H1 (cell line): ENCODE data around the gene PTPRT. TPM values are rescaled to one million over a fixed set of nuclear protein-coding genes. Genes with fewer than 3 reads are reported as not detected.

Experiments
- CTCF ChIA-PET: fragments of 300-600 bp; sonication (Branson Sonifier 250); formaldehyde crosslinking; loops from one replicate; lab custom pipeline; 2021; ENCODE audit not compliant: partially characterized antibody; lab: Charles Lee
- POLR2A ChIA-PET: fragments of 300-600 bp; sonication (Branson Sonifier 250); formaldehyde crosslinking; loops from one replicate; lab custom pipeline; 2021; ENCODE audit warnings: inconsistent platforms; ENCODE audit not compliant: partially characterized antibody; lab: Charles Lee
- DNase-seq, 2 experiments: peaks; one replicate each; pipeline versions ENCODE4 v3.0.0 to v3.0.0-alpha.2; 2010 to 2022; ENCODE audit warnings: low spot score in 2 of 2, low read depth in 1 of 2, mixed read lengths in 1 of 2
- FAIRE-seq: peaks from 2 replicates; lab custom pipeline; 2011; peaks lifted over from hg19 to GRCh38; lab: Jason Lieb, UNC
- H2AFZ ChIP-seq: 2 replicates; pipeline ENCODE4 v1.8.1; 2012; ENCODE audit warnings: low read length, inconsistent platforms
- H2AK5ac ChIP-seq: 2 replicates; pipeline ENCODE4 v1.6.1; 2013; ENCODE audit warnings: low read depth, low read length
- H2BK120ac ChIP-seq: replicated peaks from 2 replicates; pipeline ENCODE3; 2013; ENCODE audit warnings: low read depth, low read length, inconsistent platforms
- H2BK12ac ChIP-seq: 2 replicates; pipeline ENCODE4 v1.6.1; 2013; ENCODE audit warnings: low read depth, low read length
- H2BK15ac ChIP-seq: 2 replicates; pipeline ENCODE4 v1.6.1; 2013; ENCODE audit warnings: low read length
- H2BK20ac ChIP-seq: 2 replicates; pipeline ENCODE4 v1.6.1; 2013; ENCODE audit warnings: low read length
- H2BK5ac ChIP-seq: 2 replicates; pipeline ENCODE4 v1.6.1; 2013; ENCODE audit warnings: low read depth, low read length
- H3K14ac ChIP-seq: 2 replicates; pipeline ENCODE4 v1.6.1; 2013; ENCODE audit warnings: inconsistent platforms; ENCODE audit not compliant: insufficient read length
- H3K18ac ChIP-seq: 2 replicates; pipeline ENCODE4 v1.6.1; 2013; ENCODE audit warnings: low read length; ENCODE audit errors: extremely low read depth
- H3K23ac ChIP-seq: 2 replicates; pipeline ENCODE4 v1.6.1; 2013; ENCODE audit warnings: inconsistent platforms; ENCODE audit not compliant: insufficient read length
- H3K23me2 ChIP-seq: 2 replicates; pipeline ENCODE4 v1.6.1; 2013; ENCODE audit warnings: low read depth, low read length
- H3K27ac ChIP-seq: 2 replicates; pipeline ENCODE4 v1.6.1; 2011; ENCODE audit warnings: low read depth, low read length, inconsistent platforms
- H3K27me3 ChIP-seq, 4 experiments: replicated peaks in 1 of 4; 1 replicate in 1 of 4; 2 replicates in 3 of 4; pipeline versions ENCODE4 v1.6.1 to v1.8.1; 2011 to 2013; ENCODE audit warnings: low read length in 3 of 4, mild to moderate bottlenecking in 3 of 4, inconsistent platforms in 2 of 4, mixed read lengths in 2 of 4, moderate library complexity in 1 of 4; ENCODE audit not compliant: control insufficient read depth in 3 of 4, insufficient read depth in 3 of 4; ENCODE audit errors: extremely low read depth in 1 of 4
- H3K36me3 ChIP-seq, 4 experiments: 2 replicates each; pipeline versions ENCODE4 v1.6.1 to v1.8.1; 2011 to 2013; ENCODE audit warnings: mild to moderate bottlenecking in 4 of 4, low read length in 3 of 4, moderate library complexity in 2 of 4, control low read depth in 1 of 4, inconsistent platforms in 1 of 4; ENCODE audit not compliant: insufficient read depth in 4 of 4, control insufficient read depth in 2 of 4
- H3K4ac ChIP-seq: replicated peaks from 2 replicates; pipeline ENCODE3; 2013; ENCODE audit warnings: low read length, low read depth, mixed read lengths, inconsistent platforms; ENCODE audit not compliant: insufficient read length
- H3K4me1 ChIP-seq, 4 experiments: replicated peaks in 1 of 4; 1 replicate in 1 of 4; 2 replicates in 3 of 4; pipeline versions ENCODE4 v1.6.1 to v1.8.1; 2011 to 2013; ENCODE audit warnings: low read length in 3 of 4, inconsistent platforms in 2 of 4, mixed read lengths in 1 of 4; ENCODE audit not compliant: insufficient read depth in 4 of 4, control insufficient read depth in 3 of 4
- H3K4me2 ChIP-seq, 2 experiments: 2 replicates each; pipeline versions ENCODE4 v1.6.1 to v1.8.1; 2011 to 2013; ENCODE audit warnings: low read depth in 2 of 2, low read length in 2 of 2, control low read depth in 1 of 2, inconsistent platforms in 1 of 2, mild to moderate bottlenecking in 1 of 2; ENCODE audit not compliant: insufficient read depth in 1 of 2
- H3K4me3 ChIP-seq, 4 experiments: fragments of 200-600, 300-600 bp in 1 of 4; sonication (generic), shearing (Covaris generic), sonication (Bioruptor Twin) in 1 of 4; 2 replicates each; pipeline versions ENCODE4 v1.5.1 to v1.8.1; 2011 to 2016; ENCODE audit warnings: low read length in 4 of 4, low read depth in 3 of 4, control low read depth in 2 of 4, inconsistent platforms in 2 of 4, mild to moderate bottlenecking in 2 of 4, mixed read lengths in 1 of 4, moderate library complexity in 1 of 4; ENCODE audit not compliant: insufficient read depth in 2 of 4; ENCODE audit errors: extremely low read depth in 1 of 4
- H3K56ac ChIP-seq: replicated peaks from 2 replicates; pipeline ENCODE3; 2013; ENCODE audit warnings: low read depth, mild to moderate bottlenecking, mixed read lengths, low read length, inconsistent platforms; ENCODE audit not compliant: insufficient read length
- H3K79me1 ChIP-seq: 2 replicates; pipeline ENCODE4 v1.6.1; 2013; ENCODE audit warnings: low read depth, low read length, control low read depth
- H3K79me2 ChIP-seq, 2 experiments: 2 replicates each; pipeline versions ENCODE4 v1.6.1 to v1.8.1; 2012 to 2013; ENCODE audit warnings: low read length in 2 of 2, mild to moderate bottlenecking in 2 of 2, inconsistent platforms in 1 of 2; ENCODE audit not compliant: insufficient read depth in 2 of 2, control insufficient read depth in 1 of 2
- H3K9ac ChIP-seq, 4 experiments: replicated peaks in 1 of 4; 1 replicate in 1 of 4; 2 replicates in 3 of 4; pipeline versions ENCODE4 v1.6.1 to v1.8.1; 2011 to 2013; ENCODE audit warnings: low read depth in 3 of 4, low read length in 3 of 4, control low read depth in 2 of 4, mild to moderate bottlenecking in 2 of 4, moderate library complexity in 2 of 4, inconsistent platforms in 1 of 4; ENCODE audit errors: extremely low read depth in 1 of 4
- H3K9me3 ChIP-seq, 2 experiments: 2 replicates each; pipeline versions ENCODE4 v1.6.1 to v1.8.1; 2012 to 2013; ENCODE audit warnings: mild to moderate bottlenecking in 2 of 2, moderate library complexity in 2 of 2, control low read depth in 1 of 2, inconsistent platforms in 1 of 2, low read depth in 1 of 2, low read length in 1 of 2, mixed read lengths in 1 of 2; ENCODE audit not compliant: insufficient read depth in 2 of 2
- H4K20me1 ChIP-seq, 2 experiments: replicated peaks in 1 of 2; 2 replicates each; pipeline versions ENCODE3 to v1.8.1; 2011 to 2013; ENCODE audit warnings: inconsistent platforms in 2 of 2, low read length in 2 of 2, mild to moderate bottlenecking in 1 of 2; ENCODE audit not compliant: insufficient read depth in 2 of 2, control insufficient read depth in 1 of 2
- H4K5ac ChIP-seq: 2 replicates; pipeline ENCODE4 v1.6.1; 2013; ENCODE audit warnings: low read length, low read depth, mixed read lengths, inconsistent platforms; ENCODE audit not compliant: insufficient read length
- H4K8ac ChIP-seq: 2 replicates; pipeline ENCODE4 v1.8.0; 2013; ENCODE audit warnings: mild to moderate bottlenecking, moderate library complexity, low read length, inconsistent platforms; ENCODE audit not compliant: insufficient read depth; ENCODE audit errors: extremely low read depth
- H4K91ac ChIP-seq: replicated peaks from 2 replicates; pipeline ENCODE3; 2013; ENCODE audit warnings: low read length, mixed read lengths, inconsistent platforms; ENCODE audit not compliant: insufficient read length
- CBX8 ChIP-seq: fragments of 300-800, 300-1000 bp; sonication (generic); IDR thresholded peaks from 2 replicates; pipeline ENCODE4 v1.7.1; 2016; ENCODE audit warnings: low read depth, low read length, borderline replicate concordance
- EZH2 ChIP-seq: fragments of 200-600 bp; sonication (generic); IDR thresholded peaks from 2 replicates; pipeline ENCODE4 v1.7.1; 2012; ENCODE audit warnings: low read depth, mild to moderate bottlenecking, moderate library complexity, low read length, inconsistent platforms; ENCODE audit not compliant: severe bottlenecking
- KDM1A ChIP-seq: fragments of 200-600, 300-600 bp; sonication (generic); IDR thresholded peaks from 2 replicates; pipeline ENCODE4 v1.7.1; 2016; ENCODE audit warnings: mild to moderate bottlenecking, low read length, borderline replicate concordance
- KDM4A ChIP-seq: IDR thresholded peaks from one replicate; pipeline ENCODE4 v1.7.1; 2012; ENCODE audit warnings: low read depth, mild to moderate bottlenecking, moderate library complexity, low read length, inconsistent platforms; ENCODE audit not compliant: severe bottlenecking
- PHF8 ChIP-seq: fragments of 200-600 bp; sonication (generic); conservative IDR thresholded peaks from 2 replicates; pipeline ENCODE4 v1.7.1; 2012; ENCODE audit warnings: low read depth, mild to moderate bottlenecking, inconsistent platforms, low read length, moderate library complexity
- RAD21 ChIP-seq, 2 experiments: IDR thresholded peaks in 1 of 2; conservative IDR thresholded peaks in 1 of 2; 2 replicates each; pipeline ENCODE4 v1.6.1; 2011; ENCODE audit warnings: low read depth in 2 of 2, low read length in 2 of 2, improper control_type of control experiment in 1 of 2, inconsistent platforms in 1 of 2, mild to moderate bottlenecking in 1 of 2, moderate library complexity in 1 of 2
- RFX5 ChIP-seq: IDR thresholded peaks from 2 replicates; pipeline ENCODE4 v1.6.1; 2011; ENCODE audit warnings: low read depth, low read length, improper control_type of control experiment, borderline replicate concordance
- SAP30 ChIP-seq: fragments of 300-600 bp; sonication (generic); IDR thresholded peaks from 2 replicates; pipeline ENCODE4 v1.7.1; 2012; ENCODE audit warnings: low read length, moderate library complexity, mild to moderate bottlenecking, inconsistent platforms; ENCODE audit not compliant: insufficient read depth, insufficient replicate concordance
- SIN3A ChIP-seq, 2 experiments: IDR thresholded peaks in 1 of 2; conservative IDR thresholded peaks in 1 of 2; 2 replicates each; pipeline ENCODE4 v1.6.1; 2011 to 2012; ENCODE audit warnings: low read length in 2 of 2, improper control_type of control experiment in 1 of 2, low read depth in 1 of 2, mild to moderate bottlenecking in 1 of 2
- TBP ChIP-seq: IDR thresholded peaks from 2 replicates; pipeline ENCODE4 v1.6.1; 2011; ENCODE audit warnings: low read depth, low read length, improper control_type of control experiment
- USF2 ChIP-seq: IDR thresholded peaks from 2 replicates; pipeline ENCODE4 v1.6.1; 2011; ENCODE audit warnings: low read length, improper control_type of control experiment
- WGBS, 2 experiments: shearing (Covaris generic) in 1 of 2; methylation state at CpG; one replicate each; pipeline versions ENCODE4 v1.1.6 to v1.1.7; 2013 to 2015; ENCODE audit warnings: low lambda C conversion rate in 2 of 2, mixed read lengths in 2 of 2, inconsistent platforms in 1 of 2, low coverage in 1 of 2, missing lambda C conversion rate in 1 of 2; ENCODE audit not compliant: insufficient replicate concordance in 2 of 2, insufficient coverage in 1 of 2, insufficient read length in 1 of 2; ENCODE audit errors: extremely low coverage in 1 of 2, missing lambda C conversion rate in 1 of 2; 5-methylcytosine and 5-hydroxymethylcytosine counted together
- polyA plus RNA-seq, 7 experiments: library from polyadenylated mRNA; depleted of rRNA in 3 of 7; stranded (reverse) in 5 of 7; unstranded in 2 of 7; fragments of >200 nt in 5 of 7; fragments of 200-250 nt in 2 of 7; gene quantifications; 1 replicate in 5 of 7; 2 replicates in 1 of 7; 4 replicates in 1 of 7; pipeline versions ENCODE4 v1.2.1 to v1.2.3, GENCODE V29; 2011 to 2013; ENCODE audit warnings: missing spikeins in 2 of 7, mixed read lengths in 2 of 7
- total RNA-seq: library from RNA; stranded (reverse); fragmentation: NEBNext Ultra II Directional; extraction: Animal tissue kit (Norgen Biotek cat#: 25700); gene quantifications from 2 replicates; pipeline ENCODE4 v1.2.1, GENCODE V29; 2021

The PTPRT gene
- total and polyA plus RNA-seq, 2 of the 8 experiments (the other 6 are each of a cell fraction or from before 2014, with no cell fraction given): 0.33 to 1.8 TPM

- Histone ChIP-seq H2BK120ac (no peak overlapping the region), H4K5ac (no peak overlapping the region), H2BK12ac (no peak overlapping the region), H3K27me3 (peaks cover 0 to 2% (median 0%) of the 10 kb centered on the region in 4 experiments; a peak in 3 of 7 replicates), H2BK5ac (no peak overlapping the region), H3K9ac (no peak overlapping the region), H2BK20ac (no peak overlapping the region), H3K9me3 (no peaks in the 10 kb centered on the region), H3K14ac (no peak overlapping the region), H2AFZ (peak overlapping the region; percentile 91), H4K8ac (no peak overlapping the region), H3K56ac (no peak overlapping the region), H3K27ac (no peak overlapping the region), H3K79me1 (no peaks in the 10 kb centered on the region), H4K91ac (no peak overlapping the region), H3K4me3 (no peak overlapping the region), H3K4me2 (no peak overlapping the region), H3K23ac (no peak overlapping the region), H3K18ac (no peak overlapping the region), H2AK5ac (no peak overlapping the region), H3K4me1 (0 out of 7 replicates have a peak, but pooled peaks cover 0 to 2% (median 0%) of the 10 kb centered on the region in 4 experiments), H3K79me2 (no peaks in the 10 kb centered on the region), H3K36me3 (no peaks in the 10 kb centered on the region), H4K20me1 (no peaks in the 10 kb centered on the region), H3K23me2 (no peaks in the 10 kb centered on the region), H3K4ac (no peak overlapping the region), H2BK15ac (no peak overlapping the region)
- ChIA-PET POLR2A (no interaction called here), CTCF (interaction anchor here (0.6 to 2.4 kb wide), 3 partner anchors 236 to 412 kb away, joined by 3 to 6 read pairs (median 6); no protein-coding TSS in a partner anchor)
- DNase-seq (no peak), FAIRE-seq (no peak)
- 82% methylated on average over 2 of the region's 2 CpGs; no CpG with 5 or more reads in 1 of the 2 experiments for WGBS, 2 experiments
- TF ChIP-seq USF2 (no peak), RAD21 (IDR thresholded peaks at IDR 0.05 in 1 of 2, conservative IDR thresholded peaks at IDR 0.05 in 1 of 2; ENCODE audit: low read depth in 2 of 2, low read length in 2 of 2) (no peak), EZH2 (no peak), TBP (no peak), KDM1A (no peak), CBX8 (no peak), SAP30 (no peak), KDM4A (no peak), RFX5 (no peak), SIN3A (conservative IDR thresholded peaks at IDR 0.05 in 1 of 2, IDR thresholded peaks at IDR 0.05 in 1 of 2; ENCODE audit: low read depth in 1 of 2, low read length in 2 of 2) (no peak), PHF8 (no peak)
These were observed 997.4 kb downstream of the PTPRT start for GRCh38 chr20:42192321-42192720.
